ENCODE results near the gene NCOA1. TPM values are rescaled to one million over a fixed set of nuclear protein-coding genes. Genes with fewer than 3 reads are reported as not detected.

NCOA1 gene
- total RNA-seq, 5 donors from 2014 or later (not counting 1 experiment from before 2014, with no cell fraction given) = 34.7 to 55.5 (median 37.6) TPM

DNA sequence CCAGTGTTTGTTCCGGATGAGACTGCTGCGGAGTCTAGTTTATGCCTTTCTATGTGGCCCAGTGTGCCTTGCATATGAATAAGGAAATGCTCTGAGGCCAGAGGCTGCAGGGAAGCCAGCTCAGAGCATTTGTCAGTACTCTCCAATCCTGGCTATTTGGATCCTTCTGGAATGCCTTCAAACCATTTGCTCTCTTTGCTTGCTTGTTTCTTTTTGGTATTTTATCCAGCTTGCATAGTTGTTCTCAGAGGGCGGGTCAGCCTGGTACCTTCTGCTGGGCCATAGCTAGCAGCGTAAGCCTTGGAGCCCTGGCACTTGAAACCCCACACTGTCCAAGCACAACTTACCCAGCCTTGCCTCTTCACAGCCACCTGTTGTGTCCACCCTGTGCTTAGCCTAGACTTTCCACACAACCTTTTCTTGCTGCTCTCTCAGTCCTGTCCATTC is 322.7 kb downstream of the NCOA1 start:
- H3K9me3 ChIP-seq = no peaks in the 10 kb centered on the region
- no peak overlapping the region for H3K27ac Mint-ChIP-seq
- no peak overlapping the region for H3K27ac ChIP-seq (ENCODE audit: low read length)
- WGBS (ENCODE audit: insufficient coverage) = 100% methylated on average over 4 of the region's 4 CpGs
- ChIA-PET CTCF (interaction anchor here (1.4 to 1.6 kb wide), 2 partner anchors 12 to 14 kb away, joined by 4 read pairs; no protein-coding TSS in a partner anchor), POLR2A (no interaction called here)
- no peaks in the 10 kb centered on the region for H3K9me3 Mint-ChIP-seq
- H3K27me3 ChIP-seq (replicated peaks in 1 of 2; ENCODE audit: control insufficient read depth in 2 of 2, extremely low read depth in 1 of 2, insufficient read depth in 2 of 2, low read length in 1 of 2) = no peaks in the 10 kb centered on the region
- peaks cover 33% of the 10 kb centered on the region for H3K36me3 Mint-ChIP-seq
- peaks cover 0 to 2% of the 10 kb centered on the region in 2 experiments for H3K4me1 ChIP-seq (ENCODE audit: control insufficient read depth in 1 of 2, extremely low read depth in 1 of 2, insufficient read depth in 2 of 2, low read length in 2 of 2)
- DNase-seq (no peak), ATAC-seq (replicated peaks in 1 of 4) (no peak)
- H3K36me3 ChIP-seq (ENCODE audit: control insufficient read depth in 2 of 2, extremely low read depth in 1 of 2, insufficient read depth in 1 of 2, low read length in 1 of 2) = peaks cover 0 to 23% of the 10 kb centered on the region in 2 donors
- H3K4me3 Mint-ChIP-seq = no peak overlapping the region
- H3K4me3 ChIP-seq (ENCODE audit: control insufficient read depth in 1 of 2, extremely low read depth in 1 of 2, low read length in 1 of 2) = no peak overlapping the region
- H3K4me1 Mint-ChIP-seq = peaks cover 7 to 11% (median 8%) of the 10 kb centered on the region in 3 donors
- no peaks in the 10 kb centered on the region for H3K27me3 Mint-ChIP-seq

DNA sequence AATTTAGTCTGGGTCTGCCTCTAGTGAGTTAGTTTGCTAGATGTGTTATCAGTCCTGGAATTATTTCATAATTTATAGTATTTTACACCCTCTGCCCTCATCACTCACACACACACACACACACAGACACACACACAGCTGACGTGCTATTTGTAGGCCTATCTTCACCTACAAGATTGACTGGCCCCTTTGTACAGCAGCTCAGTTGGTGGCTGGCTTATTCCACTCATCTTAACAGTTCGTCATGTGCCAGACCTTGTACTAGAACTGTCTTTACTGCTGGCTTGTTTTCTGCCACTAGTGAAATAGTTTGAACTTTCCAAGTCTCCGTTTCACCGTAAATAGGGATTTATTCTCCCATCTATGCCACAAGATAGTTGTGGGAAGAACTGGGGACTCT is 323.5 kb downstream of the NCOA1 start:
- ATAC-seq (replicated peaks in 1 of 4) = no peak
- Histone ChIP-seq H3K27ac (ENCODE audit: low read length) (no peak overlapping the region), H3K4me3 (ENCODE audit: control insufficient read depth in 1 of 2, extremely low read depth in 1 of 2, low read length in 1 of 2) (no peak overlapping the region), H3K9me3 (no peaks in the 10 kb centered on the region), H3K36me3 (ENCODE audit: control insufficient read depth in 2 of 2, extremely low read depth in 1 of 2, insufficient read depth in 1 of 2, low read length in 1 of 2) (peaks cover 0 to 31% of the 10 kb centered on the region in 2 donors), H3K27me3 (replicated peaks in 1 of 2; ENCODE audit: control insufficient read depth in 2 of 2, extremely low read depth in 1 of 2, insufficient read depth in 2 of 2, low read length in 1 of 2) (no peaks in the 10 kb centered on the region), H3K4me1 (ENCODE audit: control insufficient read depth in 1 of 2, extremely low read depth in 1 of 2, insufficient read depth in 2 of 2, low read length in 2 of 2) (peaks cover 0 to 2% of the 10 kb centered on the region in 2 experiments)
- WGBS (ENCODE audit: insufficient coverage) = no CpG with 5 or more reads among the region's 4 CpGs
- no peak for DNase-seq
- peaks cover 33% of the 10 kb centered on the region for H3K36me3 Mint-ChIP-seq
- H3K27ac Mint-ChIP-seq = no peak overlapping the region
- H3K4me1 Mint-ChIP-seq = peaks cover under 1 to 3% (median 2%) of the 10 kb centered on the region in 3 donors
- ChIA-PET CTCF (no interaction called here), POLR2A (no interaction called here)
- H3K27me3 Mint-ChIP-seq = no peaks in the 10 kb centered on the region
- no peaks in the 10 kb centered on the region for H3K9me3 Mint-ChIP-seq
- H3K4me3 Mint-ChIP-seq = no peak overlapping the region

DNA sequence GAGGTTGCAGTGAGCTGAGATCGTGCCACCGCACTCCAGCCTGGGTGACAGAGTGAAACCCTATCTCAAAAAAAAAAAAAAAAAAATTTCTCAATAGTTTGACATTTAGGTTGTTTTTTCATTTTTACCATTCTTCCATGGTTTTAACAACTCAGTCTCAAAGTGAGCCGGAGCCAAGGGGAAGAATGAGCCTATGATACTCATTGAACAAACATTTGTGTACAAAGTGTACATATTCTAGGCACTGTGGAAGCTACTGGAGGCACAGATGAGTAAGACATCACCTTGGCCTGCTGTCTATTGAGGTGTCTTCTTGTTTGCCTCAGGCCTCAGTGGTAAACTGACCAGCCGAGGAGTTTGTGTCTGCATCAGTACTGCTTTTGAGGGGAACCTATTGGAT is 324.1 kb downstream of the NCOA1 start:
- Mint-ChIP-seq H3K4me3 (no peak overlapping the region), H3K27ac (no peak overlapping the region), H3K4me1 (no peaks in the 10 kb centered on the region), H3K9me3 (no peaks in the 10 kb centered on the region), H3K27me3 (no peaks in the 10 kb centered on the region), H3K36me3 (peaks cover 33% of the 10 kb centered on the region)
- no peak for DNase-seq
- H3K4me3 ChIP-seq (ENCODE audit: control insufficient read depth in 1 of 2, extremely low read depth in 1 of 2, low read length in 1 of 2) = no peak overlapping the region
- H3K36me3 ChIP-seq (ENCODE audit: control insufficient read depth in 2 of 2, extremely low read depth in 1 of 2, insufficient read depth in 1 of 2, low read length in 1 of 2) = peaks cover under 1 to 33% of the 10 kb centered on the region in 2 donors
- ATAC-seq (replicated peaks in 1 of 4) = no peak
- 100% methylated on average over 1 of the region's 4 CpGs for WGBS (ENCODE audit: insufficient coverage)
- ChIA-PET CTCF (no interaction called here), POLR2A (no interaction called here)
- H3K4me1 ChIP-seq (ENCODE audit: control insufficient read depth in 1 of 2, extremely low read depth in 1 of 2, insufficient read depth in 2 of 2, low read length in 2 of 2) = peaks cover 0 to under 1% of the 10 kb centered on the region in 2 experiments
- no peaks in the 10 kb centered on the region for H3K27me3 ChIP-seq (replicated peaks in 1 of 2; ENCODE audit: control insufficient read depth in 2 of 2, extremely low read depth in 1 of 2, insufficient read depth in 2 of 2, low read length in 1 of 2)
- no peaks in the 10 kb centered on the region for H3K9me3 ChIP-seq
- H3K27ac ChIP-seq (ENCODE audit: low read length) = no peak overlapping the region

DNA sequence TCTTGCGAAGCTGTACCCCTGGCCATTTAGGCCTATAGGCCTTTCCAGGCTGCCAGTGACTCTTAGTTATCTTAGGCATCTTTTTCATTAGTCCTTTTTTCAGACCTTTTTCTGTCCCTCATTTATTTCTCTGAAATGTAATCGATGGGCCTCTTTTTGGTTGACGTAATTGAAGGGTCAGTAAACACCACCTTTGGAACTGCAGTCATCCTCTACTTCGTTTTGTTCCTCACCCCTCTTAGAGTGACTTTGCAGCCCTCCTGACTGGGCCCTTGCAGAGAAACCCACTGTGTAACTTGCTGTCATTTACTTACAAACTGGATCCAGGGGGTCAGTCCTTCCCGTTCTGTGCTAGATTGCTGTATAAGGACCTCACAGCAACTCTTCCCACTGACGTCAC is 325.4 kb downstream of the NCOA1 start:
- Mint-ChIP-seq H3K27me3 (no peaks in the 10 kb centered on the region), H3K4me3 (no peak overlapping the region), H3K36me3 (peaks cover 41% of the 10 kb centered on the region), H3K27ac (no peak overlapping the region), H3K9me3 (no peaks in the 10 kb centered on the region), H3K4me1 (no peaks in the 10 kb centered on the region)
- ChIA-PET POLR2A (no interaction called here), CTCF (no interaction called here)
- DNase-seq (no peak), ATAC-seq (replicated peaks in 1 of 4) (no peak)
- H3K4me1 ChIP-seq (ENCODE audit: control insufficient read depth in 1 of 2, extremely low read depth in 1 of 2, insufficient read depth in 2 of 2, low read length in 2 of 2) = no peaks in the 10 kb centered on the region
- H3K27me3 ChIP-seq (replicated peaks in 1 of 2; ENCODE audit: control insufficient read depth in 2 of 2, extremely low read depth in 1 of 2, insufficient read depth in 2 of 2, low read length in 1 of 2) = no peaks in the 10 kb centered on the region
- WGBS (ENCODE audit: insufficient coverage) = 94% methylated on average over 4 of the region's 6 CpGs
- H3K27ac ChIP-seq (ENCODE audit: low read length) = no peak overlapping the region
- H3K4me3 ChIP-seq (ENCODE audit: control insufficient read depth in 1 of 2, extremely low read depth in 1 of 2, low read length in 1 of 2) = no peak overlapping the region
- peaks cover 10 to 42% of the 10 kb centered on the region in 2 donors for H3K36me3 ChIP-seq (ENCODE audit: control insufficient read depth in 2 of 2, extremely low read depth in 1 of 2, insufficient read depth in 1 of 2, low read length in 1 of 2)
- H3K9me3 ChIP-seq = no peaks in the 10 kb centered on the region

DNA sequence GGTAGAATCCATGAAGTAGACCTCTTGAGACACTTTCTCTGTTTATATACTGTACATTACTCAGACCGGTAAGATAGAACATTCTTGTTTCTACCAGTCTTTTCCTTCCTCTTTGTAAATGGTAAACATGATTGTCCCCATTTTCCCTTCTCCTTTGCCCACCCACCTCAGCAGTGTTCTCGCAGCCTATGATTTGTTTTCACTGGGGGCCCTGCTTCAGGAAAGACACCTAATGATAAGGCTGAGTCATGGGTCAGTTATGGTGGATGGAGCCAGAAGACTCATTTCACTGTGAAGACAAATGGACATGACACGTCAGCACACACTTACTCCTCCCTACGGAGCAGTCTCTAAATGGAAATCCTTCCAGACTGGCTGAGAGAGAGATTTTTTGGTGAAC is 325.8 kb downstream of the NCOA1 start:
- Mint-ChIP-seq H3K36me3 (peaks cover 42% of the 10 kb centered on the region), H3K4me3 (no peak overlapping the region), H3K4me1 (no peaks in the 10 kb centered on the region), H3K9me3 (no peaks in the 10 kb centered on the region), H3K27ac (no peak overlapping the region), H3K27me3 (no peaks in the 10 kb centered on the region)
- Histone ChIP-seq H3K27ac (ENCODE audit: low read length) (no peak overlapping the region), H3K4me1 (ENCODE audit: control insufficient read depth in 1 of 2, extremely low read depth in 1 of 2, insufficient read depth in 2 of 2, low read length in 2 of 2) (no peaks in the 10 kb centered on the region), H3K9me3 (no peaks in the 10 kb centered on the region), H3K36me3 (ENCODE audit: control insufficient read depth in 2 of 2, extremely low read depth in 1 of 2, insufficient read depth in 1 of 2, low read length in 1 of 2) (peaks cover 10 to 42% of the 10 kb centered on the region in 2 donors), H3K4me3 (ENCODE audit: control insufficient read depth in 1 of 2, extremely low read depth in 1 of 2, low read length in 1 of 2) (no peak overlapping the region), H3K27me3 (replicated peaks in 1 of 2; ENCODE audit: control insufficient read depth in 2 of 2, extremely low read depth in 1 of 2, insufficient read depth in 2 of 2, low read length in 1 of 2) (no peaks in the 10 kb centered on the region)
- WGBS (ENCODE audit: insufficient coverage) = no CpG with 5 or more reads among the region's 4 CpGs
- no peak for DNase-seq
- POLR2A ChIA-PET = no interaction called here
- CTCF ChIA-PET = no interaction called here
- no peak for ATAC-seq (replicated peaks in 1 of 4)

DNA sequence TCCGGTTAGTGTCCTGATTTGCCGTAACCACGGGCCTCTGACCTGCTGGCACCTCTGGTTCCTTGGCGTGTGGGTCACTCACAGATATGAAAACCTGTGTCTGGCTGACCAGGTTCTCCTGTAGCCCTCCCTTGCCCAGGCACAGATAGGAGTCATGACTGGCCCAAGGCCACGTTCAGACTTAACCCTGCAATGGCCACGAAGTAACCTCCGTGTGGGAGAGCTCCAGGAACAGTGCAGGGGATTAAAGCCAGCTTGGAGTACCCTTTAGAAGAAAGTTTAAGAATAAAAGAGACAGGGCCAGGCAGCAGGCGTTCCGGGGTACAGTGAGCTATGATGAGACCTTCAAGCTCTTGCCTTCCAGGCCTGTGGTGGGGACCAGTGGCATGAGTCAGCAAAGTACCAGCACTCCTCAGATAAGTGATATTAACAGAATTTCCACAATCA is 327.7 kb downstream of the NCOA1 start:
- ChIA-PET POLR2A (no interaction called here), CTCF (interaction anchor here in 1 of 2 donors (0.6 to 1.1 kb wide), 3 partner anchors 9 to 196 kb away, joined by 3 to 8 read pairs (median 3); no protein-coding TSS in a partner anchor)
- Mint-ChIP-seq H3K27me3 (no peaks in the 10 kb centered on the region), H3K9me3 (no peaks in the 10 kb centered on the region), H3K4me3 (no peak overlapping the region), H3K4me1 (no peaks in the 10 kb centered on the region), H3K36me3 (peaks cover 54% of the 10 kb centered on the region), H3K27ac (no peak overlapping the region)
- Histone ChIP-seq H3K27me3 (replicated peaks in 1 of 2; ENCODE audit: control insufficient read depth in 2 of 2, extremely low read depth in 1 of 2, insufficient read depth in 2 of 2, low read length in 1 of 2) (no peaks in the 10 kb centered on the region), H3K4me3 (ENCODE audit: control insufficient read depth in 1 of 2, extremely low read depth in 1 of 2, low read length in 1 of 2) (no peak overlapping the region), H3K4me1 (ENCODE audit: control insufficient read depth in 1 of 2, extremely low read depth in 1 of 2, insufficient read depth in 2 of 2, low read length in 2 of 2) (no peaks in the 10 kb centered on the region), H3K36me3 (ENCODE audit: control insufficient read depth in 2 of 2, extremely low read depth in 1 of 2, insufficient read depth in 1 of 2, low read length in 1 of 2) (peaks cover 21 to 54% of the 10 kb centered on the region in 2 donors), H3K9me3 (no peaks in the 10 kb centered on the region), H3K27ac (ENCODE audit: low read length) (no peak overlapping the region)
- ATAC-seq (replicated peaks in 1 of 4) (no peak), DNase-seq (no peak)
- WGBS (ENCODE audit: insufficient coverage) = 73% methylated on average over 7 of the region's 9 CpGs
